Activated T-cell treated with anti-CD3 and anti-CD28 coated beads for 48 hours (primary cell): ENCODE data around the gene WWOX.

Experiments used
- DNase-seq: peaks from one replicate; pipeline ENCODE4 v3.0.0-alpha.2; 2020; ENCODE audit warnings: low read depth

Gene WWOX

DNA sequence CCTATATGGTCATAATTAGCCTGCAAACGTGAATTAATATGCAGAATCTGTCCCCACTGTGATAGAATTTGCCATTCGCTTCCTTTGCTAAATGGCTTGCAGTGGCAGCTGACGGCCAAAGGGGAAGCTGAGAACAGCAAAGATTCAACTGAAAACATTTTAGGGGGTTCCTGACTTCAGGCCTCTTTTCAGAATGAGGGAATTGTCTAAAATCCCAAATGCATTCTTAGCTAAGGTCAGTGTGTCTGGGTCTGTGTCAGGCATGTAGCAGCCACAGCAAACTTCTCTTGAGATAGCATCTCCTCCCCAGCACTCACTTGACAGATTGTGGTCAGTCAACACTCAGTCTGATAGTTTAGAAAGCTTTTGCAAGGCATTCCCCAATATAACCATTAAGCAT is 701.1 kb downstream of the WWOX start:
- DNase-seq, result no peak

DNA sequence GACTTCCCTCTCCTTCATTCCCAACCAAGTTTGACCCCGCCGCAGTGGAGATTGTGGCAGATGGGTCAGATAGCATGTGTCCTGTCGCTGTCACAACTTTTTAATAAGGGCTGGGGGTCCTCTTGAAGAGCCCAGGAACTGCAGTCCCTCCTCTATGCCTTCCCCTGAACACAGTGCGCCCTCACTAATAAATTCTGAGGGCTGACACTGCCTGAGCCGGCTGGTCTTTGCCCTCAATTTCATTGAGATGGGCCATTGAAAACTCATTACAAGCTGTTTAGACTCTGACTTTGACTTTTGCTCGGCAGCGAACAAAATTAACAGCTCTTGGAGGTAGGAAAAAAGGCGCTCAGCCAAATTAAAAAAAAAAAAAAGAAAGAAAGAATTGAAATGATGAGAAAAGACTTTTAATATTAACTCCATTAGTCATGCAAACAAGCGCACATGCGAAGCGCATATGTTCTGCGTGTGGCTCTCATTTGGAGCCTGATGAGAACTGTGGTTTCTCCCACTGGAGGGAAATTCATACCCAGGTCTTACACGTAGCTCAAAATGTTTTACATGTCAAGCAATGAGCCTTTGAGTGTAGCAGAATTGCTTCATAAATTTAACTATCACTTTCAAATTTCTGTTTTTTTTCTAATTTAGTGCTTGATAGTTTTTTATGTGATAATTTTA is 704.7 kb downstream of the WWOX start:
- DNase-seq, result no peak

- DNase-seq, result no peak
These were observed 706.1 kb downstream of the WWOX start for GRCh38 chr16:78805556-78805955.

DNA sequence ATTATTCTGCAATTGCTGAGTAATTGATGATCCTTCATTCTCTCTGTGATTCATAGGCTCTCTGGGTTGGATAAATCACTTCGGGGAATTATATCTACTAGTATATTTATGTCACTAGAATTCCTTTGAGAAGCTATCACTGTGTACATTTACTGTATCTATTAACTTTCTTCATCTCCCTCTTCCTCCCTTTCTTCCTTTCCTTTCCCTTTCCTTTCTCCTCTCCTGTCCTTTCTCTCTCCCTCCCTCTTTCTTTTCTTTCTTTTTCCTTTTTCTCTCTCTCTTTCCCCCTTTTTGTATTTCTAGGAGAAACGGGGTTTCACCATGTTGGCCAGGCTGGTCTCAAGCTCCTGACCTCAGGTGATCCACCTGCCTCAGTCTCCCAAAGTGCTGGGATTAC is 711.8 kb downstream of the WWOX start:
- DNase-seq, result no peak

GRCh38 chr16:78812582-78812981 is 713.1 kb downstream of the WWOX start:
- no peak for DNase-seq

DNA sequence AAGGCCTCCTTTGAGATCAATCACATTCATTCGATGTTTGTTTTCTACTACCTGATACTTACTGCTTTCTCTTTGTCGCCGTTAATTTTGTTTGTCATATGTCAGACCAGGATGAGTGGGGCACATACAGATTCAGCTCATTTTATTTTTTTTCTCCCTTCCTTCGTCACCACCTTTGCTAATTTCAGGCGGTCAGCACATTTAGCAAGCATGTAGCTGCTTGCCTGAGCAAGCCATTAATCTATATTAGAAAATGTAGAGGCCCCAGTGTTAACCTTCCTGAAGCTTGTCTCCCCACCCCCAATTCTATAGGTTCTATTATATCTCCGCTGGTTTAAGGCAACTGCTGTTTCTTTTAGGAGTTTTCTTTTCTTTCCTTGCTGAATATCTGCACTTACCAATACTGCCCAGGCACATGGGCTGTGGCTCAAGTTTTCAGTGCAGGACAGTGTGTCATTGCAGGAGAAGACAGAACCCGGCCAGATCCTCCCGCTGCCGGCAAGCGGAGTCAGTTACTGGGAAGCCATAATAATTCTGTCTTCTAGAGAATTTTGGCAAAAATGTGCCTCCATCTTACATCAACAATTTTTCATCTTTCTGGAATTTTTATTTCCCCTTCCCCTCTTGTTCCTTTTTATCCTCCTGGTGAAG is 714.3 kb downstream of the WWOX start:
- no peak for DNase-seq

DNA sequence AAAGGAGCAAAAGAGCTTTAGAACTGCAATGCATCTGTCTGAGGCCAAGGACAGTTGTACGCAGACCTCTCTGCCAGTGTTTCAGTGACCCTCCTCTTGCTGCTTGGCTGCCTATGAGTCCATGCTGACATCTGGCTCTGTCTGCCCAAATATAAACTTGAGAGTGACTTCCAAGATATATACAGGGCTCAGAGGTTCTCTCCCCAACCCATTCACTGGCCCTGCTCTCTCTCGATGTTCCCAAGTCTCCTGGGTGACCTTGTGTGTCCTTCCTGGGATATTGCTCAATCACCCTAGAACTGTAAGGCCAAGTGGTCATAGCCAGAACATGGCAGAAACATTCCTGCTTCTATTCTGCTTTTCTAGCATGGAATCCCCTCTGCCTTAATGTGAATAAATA is 716.3 kb downstream of the WWOX start:
- no peak for DNase-seq

DNA sequence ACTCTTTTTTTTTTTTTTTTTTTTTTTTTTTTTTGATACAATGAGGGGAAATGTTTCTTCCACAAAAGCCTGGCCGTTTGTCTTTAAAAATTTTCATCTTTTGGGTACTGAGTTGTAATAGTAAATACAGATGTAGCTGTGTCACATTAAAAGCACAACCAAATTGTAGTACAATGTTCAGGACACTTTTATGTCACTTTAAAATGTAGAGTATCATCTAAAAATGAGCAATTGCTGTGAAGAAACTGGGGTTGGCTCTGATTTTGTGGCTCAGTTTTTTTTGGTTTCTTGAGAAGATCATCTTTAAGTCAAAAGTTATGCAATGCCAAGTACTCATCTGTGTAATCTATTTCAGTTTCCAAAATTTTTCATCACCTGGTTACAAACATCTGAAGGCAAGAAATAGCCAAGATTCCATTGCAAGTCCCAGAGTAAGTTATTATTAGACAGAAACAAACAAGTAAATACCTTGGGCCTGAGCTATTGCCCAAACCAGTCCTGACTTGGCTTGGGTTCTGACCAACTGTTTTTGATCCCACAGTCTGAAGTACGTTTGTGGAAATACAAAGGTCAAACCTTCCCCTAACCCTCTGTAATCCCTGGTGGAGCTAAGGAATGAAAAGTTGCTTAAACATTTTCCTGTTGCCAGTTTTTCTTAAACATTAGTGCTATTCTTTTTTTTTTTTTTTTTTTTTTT is 717.2 kb downstream of the WWOX start:
- no peak for DNase-seq

GRCh38 chr16:78817200-78817739 is 717.8 kb downstream of the WWOX start:
- DNase-seq, result no peak

DNA sequence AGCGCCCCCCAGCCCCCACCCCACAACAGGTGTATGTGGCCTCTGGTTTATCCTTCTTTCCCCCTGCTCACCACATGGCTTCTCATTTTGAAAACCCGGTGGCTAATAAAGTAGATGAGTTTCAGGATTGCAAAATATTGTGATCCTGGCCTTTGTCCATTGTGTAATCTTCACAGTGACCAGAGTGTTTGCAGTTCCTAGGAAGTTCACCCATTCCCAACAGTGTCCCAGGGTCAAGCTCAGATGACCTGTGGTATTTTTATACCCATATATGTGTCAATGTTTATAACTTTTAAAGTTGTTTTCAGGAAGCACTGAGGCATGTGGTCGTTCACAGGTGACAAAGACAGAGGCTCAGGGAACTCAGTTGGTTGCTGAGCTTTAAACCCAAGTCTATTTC is 721.9 kb downstream of the WWOX start:
- DNase-seq, result no peak

DNA sequence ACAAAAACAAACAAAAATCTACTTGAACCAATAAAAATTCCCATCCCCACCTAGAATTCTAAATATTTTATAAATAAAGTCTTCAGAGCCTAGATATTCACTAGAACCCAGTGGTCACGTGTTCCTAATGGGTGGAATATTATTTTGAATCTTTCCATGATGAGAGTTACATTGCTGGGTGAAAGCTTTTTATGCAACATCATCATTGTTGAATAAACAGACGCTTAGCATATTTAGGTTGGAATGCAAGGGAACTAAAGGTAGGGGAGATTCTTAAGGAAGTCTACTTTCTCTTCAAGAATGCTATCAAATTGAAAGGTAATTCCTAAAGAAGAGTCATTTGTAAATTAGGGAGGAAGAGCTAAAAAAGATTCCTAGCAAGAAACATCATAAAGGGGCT is 723.1 kb downstream of the WWOX start:
- DNase-seq, result no peak

DNA sequence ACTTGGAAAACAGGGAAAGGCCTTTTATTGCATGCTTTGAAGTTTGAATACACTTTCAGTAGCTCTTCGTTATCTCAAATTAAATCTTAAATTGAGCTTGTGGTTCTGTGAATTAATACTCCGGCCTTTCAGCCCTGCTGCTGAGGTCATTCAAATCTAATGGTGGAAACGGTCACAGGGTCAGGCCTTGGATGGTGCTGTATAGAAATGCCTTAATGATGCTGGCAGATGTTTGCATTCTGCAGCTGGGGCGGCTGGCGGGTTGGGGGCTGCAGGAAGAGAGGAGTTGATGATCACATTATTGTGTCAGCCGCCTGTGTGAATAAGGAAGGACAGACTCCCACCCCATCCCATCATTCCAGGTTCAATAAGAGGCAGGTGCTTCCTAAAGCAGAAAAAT is 723.6 kb downstream of the WWOX start:
- DNase-seq, result no peak

- DNase-seq, result no peak
These were observed 729.8 kb downstream of the WWOX start for GRCh38 chr16:78829280-78829679.

GRCh38 chr16:78830599-78830998 is 731.1 kb downstream of the WWOX start:
- DNase-seq, result no peak

DNA sequence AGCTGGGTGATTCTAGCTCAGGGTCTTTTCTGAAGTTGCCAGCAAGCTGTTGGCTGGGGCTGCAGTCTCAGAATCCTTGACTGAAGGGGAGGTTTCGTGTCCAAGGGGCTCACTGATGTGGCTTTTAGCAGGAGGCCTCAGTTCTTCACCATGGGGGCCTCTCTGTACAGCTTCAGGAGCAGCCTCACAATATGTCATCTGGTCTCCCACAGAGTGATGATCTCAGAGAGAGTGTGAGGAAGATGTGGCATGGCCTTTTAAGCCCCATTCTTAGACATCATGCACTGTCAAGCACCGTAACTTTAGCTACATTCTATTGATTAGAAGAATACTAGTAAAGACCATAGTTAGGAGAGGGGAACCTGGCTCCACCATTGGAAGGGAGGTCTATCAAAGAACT is 732.6 kb downstream of the WWOX start:
- no peak for DNase-seq

GRCh38 chr16:78836802-78837491 is 737.5 kb downstream of the WWOX start:
- no peak for DNase-seq

DNA sequence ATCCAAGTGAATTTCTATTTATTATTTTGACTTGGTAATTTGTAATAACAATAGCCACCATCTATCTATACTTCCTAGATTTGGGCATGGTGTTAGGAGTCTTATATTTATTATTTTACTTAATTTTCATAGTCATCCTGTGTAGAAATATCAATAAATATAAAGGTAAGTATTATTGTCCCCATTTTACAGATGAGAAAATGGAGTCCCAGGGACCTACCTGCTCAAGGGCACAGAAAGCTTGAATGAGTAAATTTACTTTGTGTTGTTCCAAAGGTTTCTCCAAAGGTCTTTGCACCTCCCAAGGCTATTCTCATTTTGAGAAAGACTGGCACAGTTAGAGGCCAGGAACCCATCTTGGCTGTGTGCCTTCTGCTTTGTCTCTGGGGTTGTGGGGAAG is 738.3 kb downstream of the WWOX start:
- no peak for DNase-seq

- no peak for DNase-seq
These were observed 738.8 kb downstream of the WWOX start for GRCh38 chr16:78838276-78838675.

- no peak for DNase-seq
These were observed 743.5 kb downstream of the WWOX start for GRCh38 chr16:78842950-78843349.

GRCh38 chr16:78843978-78844377 is 744.5 kb downstream of the WWOX start:
- DNase-seq, result no peak

GRCh38 chr16:78844682-78845081 is 745.2 kb downstream of the WWOX start:
- DNase-seq, result no peak

DNA sequence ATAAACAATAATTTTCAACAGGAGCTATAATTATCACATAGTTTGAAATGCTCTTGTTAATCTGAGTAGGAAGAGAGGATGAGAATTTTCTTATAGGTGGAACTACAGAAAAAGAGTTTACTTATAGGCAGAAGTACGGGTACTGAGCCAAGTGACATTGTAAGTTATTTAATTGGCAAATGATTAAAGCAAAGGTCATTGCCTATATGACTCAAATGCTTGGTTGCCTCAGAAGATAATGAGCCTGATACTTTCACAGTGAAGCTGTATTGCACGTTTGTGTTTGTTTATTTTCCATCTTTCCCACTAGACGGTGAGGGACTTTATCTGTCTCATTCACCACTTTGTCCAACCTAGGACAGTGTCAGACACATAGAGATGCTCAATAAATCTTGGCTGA is 751.8 kb downstream of the WWOX start:
- no peak for DNase-seq
